SH-SY5Y (cell line): ENCODE results near the gene ZNF14.

Experiments
- GATA2 ChIP-seq: IDR thresholded peaks from 2 replicates; pipeline ENCODE4 v1.6.1; 2011; ENCODE audit warnings: mild to moderate bottlenecking, low read depth, low read length
- GATA3 ChIP-seq: IDR thresholded peaks from 2 replicates; pipeline ENCODE4 v1.6.1; 2011; ENCODE audit warnings: low read depth, mild to moderate bottlenecking, low read length, moderate library complexity

ZNF14 gene

DNA sequence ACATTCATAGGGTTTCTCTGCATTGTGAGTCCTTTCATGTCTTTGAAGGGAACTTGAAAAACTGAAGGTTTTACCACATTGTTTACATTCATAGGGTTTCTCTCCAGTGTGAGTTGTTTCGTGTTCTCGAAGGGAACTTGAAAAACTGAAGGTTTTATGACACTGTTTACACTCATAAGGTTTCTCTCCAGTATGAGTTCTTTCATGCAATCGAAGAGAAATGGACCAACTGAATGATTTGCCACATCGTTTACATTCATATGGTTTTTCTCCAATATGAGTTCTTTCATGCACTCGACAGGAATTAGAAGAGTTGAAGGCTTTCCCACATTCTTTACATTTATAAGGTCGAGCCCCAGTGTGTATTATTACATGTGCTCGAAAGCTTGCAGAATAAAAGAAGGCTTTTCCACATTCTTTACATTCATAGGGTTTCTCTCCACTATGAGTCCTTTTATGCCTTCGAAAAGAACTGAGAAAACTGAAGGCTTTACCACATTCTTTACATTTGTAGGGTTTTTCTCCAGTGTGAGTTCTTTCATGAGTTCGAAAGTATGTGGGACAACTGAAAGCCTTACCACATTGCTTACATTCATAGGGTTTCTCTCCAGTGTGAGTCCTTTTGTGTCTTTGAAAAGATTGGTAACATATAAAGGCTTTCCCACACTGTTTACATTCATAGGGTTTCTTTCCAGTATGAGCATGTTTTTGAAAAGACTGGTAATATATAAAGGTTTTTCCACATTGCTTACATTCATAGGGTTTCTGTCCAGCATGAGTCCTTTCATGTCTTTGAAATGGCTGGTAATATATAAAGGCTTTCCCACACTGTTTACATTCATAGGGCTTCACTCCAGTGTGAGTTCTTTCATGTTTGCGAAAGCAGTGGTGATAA, 20.7 kb downstream of the ZNF14 start:
- TF ChIP-seq GATA3 (no peak), GATA2 (no peak)

GRCh38 chr19:19711306-19711933, 21.5 kb downstream of the ZNF14 start:
- TF ChIP-seq GATA3 (no peak), GATA2 (no peak)

DNA sequence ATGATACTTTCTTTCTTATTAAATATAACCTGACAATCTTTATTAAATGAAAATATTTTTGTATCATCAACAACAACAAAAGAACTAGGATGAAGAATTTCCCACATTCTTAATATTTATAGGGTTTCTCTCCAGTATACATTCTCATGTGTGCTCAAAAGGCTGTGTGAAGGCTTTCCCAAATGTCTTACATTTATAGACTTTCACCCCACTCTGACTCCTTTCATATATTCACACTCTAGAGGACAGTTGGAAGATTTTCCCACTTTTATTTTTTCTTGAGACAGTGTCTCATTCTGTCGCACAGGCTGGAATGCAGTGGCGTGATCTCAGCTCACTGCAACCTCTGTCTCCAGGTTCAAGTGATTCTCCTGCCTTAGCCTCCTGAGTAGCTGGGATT, 22.4 kb downstream of the ZNF14 start:
- TF ChIP-seq GATA2 (no peak), GATA3 (no peak)

GRCh38 chr19:19704836-19705235, 28.1 kb downstream of the ZNF14 start:
- no peak for TF ChIP-seq GATA3
- no peak for TF ChIP-seq GATA2

DNA sequence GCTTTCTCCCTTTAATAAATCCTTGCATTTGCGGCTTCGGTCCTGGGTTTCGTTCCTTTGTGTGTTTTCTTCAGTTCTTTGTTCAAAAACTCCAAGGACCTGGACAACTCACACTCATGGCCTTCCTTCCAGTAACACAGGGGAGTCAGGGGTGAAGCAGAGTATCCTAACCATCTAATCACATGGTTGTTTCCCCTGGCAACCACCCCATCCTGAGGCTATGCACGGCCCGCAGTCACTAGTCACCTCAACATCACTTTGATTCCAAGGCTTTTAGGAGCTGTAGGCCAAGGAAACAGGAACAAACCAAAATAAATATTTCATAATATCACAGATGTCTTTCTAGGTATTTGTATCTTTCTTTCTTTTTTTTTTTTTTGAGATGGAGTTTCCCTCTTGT, 35.3 kb downstream of the ZNF14 start:
- TF ChIP-seq GATA3, result no peak
- no peak for TF ChIP-seq GATA2

GRCh38 chr19:19696386-19696785, 36.5 kb downstream of the ZNF14 start:
- TF ChIP-seq GATA2 (no peak), GATA3 (no peak)

DNA sequence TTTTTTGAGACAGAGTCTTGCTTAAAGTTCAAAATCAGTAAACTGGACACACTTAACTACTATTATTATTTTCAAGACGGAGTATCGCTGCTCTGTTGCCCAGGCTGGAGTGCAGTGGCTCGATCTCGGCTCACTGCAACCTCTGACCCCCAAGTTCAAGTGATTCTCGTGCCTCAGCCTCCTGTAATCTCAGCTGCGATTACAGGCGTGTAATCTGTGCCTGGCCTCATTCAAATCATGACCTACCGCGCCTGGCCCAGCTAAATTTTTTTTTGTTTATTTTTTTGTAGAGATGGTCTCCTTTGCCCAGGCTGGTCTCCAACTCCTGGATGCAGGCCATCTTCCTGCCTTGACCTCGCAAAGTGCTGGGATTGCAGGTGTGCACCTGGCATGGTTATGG, 41.2 kb downstream of the ZNF14 start:
- TF ChIP-seq GATA2 (no peak), GATA3 (no peak)

DNA sequence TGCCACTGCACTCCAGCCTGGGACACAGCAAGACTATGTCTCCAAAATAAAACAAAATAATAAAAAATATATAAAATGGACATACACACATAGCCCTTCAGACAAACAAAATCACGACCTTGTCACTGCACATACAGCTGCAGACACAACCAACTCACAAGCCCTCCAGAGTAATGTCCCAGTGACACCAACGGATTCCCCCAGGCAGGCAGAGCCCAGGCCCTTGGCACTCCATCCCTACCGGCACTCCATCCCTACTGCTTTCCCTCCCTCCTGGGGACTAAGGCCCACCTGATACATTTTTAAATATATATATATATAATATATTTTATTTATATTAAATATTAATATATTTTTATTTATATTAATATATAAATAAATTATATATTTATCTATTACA, 45.8 kb downstream of the ZNF14 start:
- TF ChIP-seq GATA2, result no peak
- TF ChIP-seq GATA3, result no peak

DNA sequence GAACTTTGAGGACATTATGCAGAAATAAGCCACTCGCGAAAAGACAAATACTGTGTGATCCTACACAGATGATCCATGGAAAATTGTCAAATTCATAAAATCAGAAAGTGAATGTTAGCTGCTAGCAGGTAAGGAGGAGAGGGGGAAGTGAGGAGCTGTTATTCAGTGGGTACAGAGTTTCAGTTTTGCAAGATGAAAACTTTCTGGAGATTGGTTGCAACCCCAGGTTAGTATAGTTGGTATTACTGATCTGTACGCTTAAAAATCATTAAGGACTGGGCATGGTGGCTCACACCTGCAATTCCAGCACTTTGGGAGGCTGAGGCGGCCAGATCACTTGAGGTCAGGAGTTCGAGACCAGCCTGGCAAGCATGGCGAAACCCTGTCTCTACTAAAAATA, 46.3 kb downstream of the ZNF14 start:
- TF ChIP-seq GATA2 (no peak), GATA3 (no peak)

- no peak for TF ChIP-seq GATA3
- no peak for TF ChIP-seq GATA2
These were observed 53.5 kb downstream of the ZNF14 start for GRCh38 chr19:19679176-19680073.

- TF ChIP-seq GATA3 (no peak), GATA2 (no peak)
These were observed 55.3 kb downstream of the ZNF14 start for GRCh38 chr19:19677579-19677978.

- TF ChIP-seq GATA2 (no peak), GATA3 (no peak)
These were observed 58.6 kb downstream of the ZNF14 start for GRCh38 chr19:19674315-19674714.

- TF ChIP-seq GATA3 (no peak), GATA2 (no peak)
These were observed 60.1 kb downstream of the ZNF14 start for GRCh38 chr19:19672816-19673215.

GRCh38 chr19:19670070-19670551, 62.8 kb downstream of the ZNF14 start:
- TF ChIP-seq GATA2 (no peak), GATA3 (no peak)
